SK-N-SH treated with all-trans-retinoic acid at 6 μM for 48 hours (cell line): ENCODE data around the gene TECR.
"Not testable (repeated sequence)": the region's sequence is repeated elsewhere in the genome, so short reads cannot be mapped to it uniquely, and the experiment has no call there.

Source experiments
- ATAC-seq: fragments of 200-7000 bp; cut with Tn5 transposase; 3 replicates; pipeline ENCODE4 v1.9.1; 2020; ENCODE audit warnings: mild to moderate bottlenecking, moderate library complexity
- ARNTL ChIP-seq: fragments of 450-650 bp; formaldehyde crosslinking; IDR thresholded peaks from 2 replicates; pipeline ENCODE4 v1.5.0; 2020; ENCODE audit warnings: low read depth, mild to moderate bottlenecking, moderate library complexity, borderline replicate concordance
- BACH2 ChIP-seq: fragments of 250-450 bp; sonication (Bioruptor Pico); IDR thresholded peaks from 2 replicates; pipeline ENCODE4 v1.9.0; 2021; ENCODE audit warnings: mild to moderate bottlenecking, borderline replicate concordance
- CREB5 ChIP-seq: fragments of 250-450 bp; sonication (Bioruptor Pico); IDR thresholded peaks from 2 replicates; pipeline ENCODE4 v1.5.1; 2020; ENCODE audit warnings: low read depth, mild to moderate bottlenecking, moderate library complexity
- CSDC2 ChIP-seq: fragments of 250-450 bp; sonication (Bioruptor Pico); IDR thresholded peaks from 2 replicates; pipeline ENCODE4 v1.5.0; 2020; ENCODE audit warnings: mild to moderate bottlenecking, moderate library complexity
- CSRNP3 ChIP-seq: fragments of 250-450 bp; sonication (Bioruptor Pico); IDR thresholded peaks from 2 replicates; pipeline ENCODE4 v1.5.1; 2021; ENCODE audit warnings: mild to moderate bottlenecking, moderate library complexity
- ESRRG ChIP-seq: fragments of 250-450 bp; sonication (Bioruptor Pico); IDR thresholded peaks from 2 replicates; pipeline ENCODE4 v1.6.1; 2021; ENCODE audit warnings: mild to moderate bottlenecking
- GLIS3 ChIP-seq: fragments of 250-450 bp; sonication (Bioruptor Pico); IDR thresholded peaks from 2 replicates; pipeline ENCODE4 v1.5.0; 2020; ENCODE audit warnings: mild to moderate bottlenecking, moderate library complexity
- ISL1 ChIP-seq: fragments of 250-450 bp; sonication (Bioruptor Pico); IDR thresholded peaks from 2 replicates; pipeline ENCODE4 v2.1.2; 2022; ENCODE audit warnings: mild to moderate bottlenecking, moderate library complexity
- OSR1 ChIP-seq: fragments of 250-450 bp; sonication (Bioruptor Pico); IDR thresholded peaks from 2 replicates; pipeline ENCODE4 v1.8.0; 2022; ENCODE audit warnings: moderate library complexity, mild to moderate bottlenecking, inconsistent platforms
- PPARA ChIP-seq: fragments of 250-450 bp; sonication (Bioruptor Pico); IDR thresholded peaks from 2 replicates; pipeline ENCODE4 v1.5.0; 2020; ENCODE audit warnings: mild to moderate bottlenecking, borderline replicate concordance
- RARB ChIP-seq: fragments of 250-450 bp; sonication (Bioruptor Pico); IDR thresholded peaks from 2 replicates; pipeline ENCODE4 v1.8.0; 2021; ENCODE audit warnings: mild to moderate bottlenecking, moderate library complexity
- SNAI2 ChIP-seq: fragments of 250-450 bp; sonication (Bioruptor Pico); IDR thresholded peaks from 2 replicates; pipeline ENCODE4 v1.5.0; 2020; ENCODE audit warnings: mild to moderate bottlenecking, moderate library complexity
- TCF4 ChIP-seq: fragments of 250-450 bp; sonication (Bioruptor Pico); IDR thresholded peaks from 2 replicates; pipeline ENCODE4 v1.8.0; 2021; ENCODE audit warnings: mild to moderate bottlenecking, moderate library complexity, borderline replicate concordance
- TOX ChIP-seq: fragments of 250-450 bp; sonication (Bioruptor Pico); IDR thresholded peaks from 2 replicates; pipeline ENCODE4 v1.8.0; 2021; ENCODE audit warnings: mild to moderate bottlenecking, moderate library complexity, borderline replicate concordance
- ZC3H10 ChIP-seq: fragments of 250-450 bp; sonication (Bioruptor Pico); IDR thresholded peaks from 2 replicates; pipeline ENCODE4 v1.5.1; 2021; ENCODE audit warnings: mild to moderate bottlenecking, moderate library complexity
- ZFP3 ChIP-seq: fragments of 250-450 bp; sonication (Bioruptor Pico); IDR thresholded peaks from 2 replicates; pipeline ENCODE4 v1.5.0; 2020; ENCODE audit warnings: mild to moderate bottlenecking, moderate library complexity
- ZFP30 ChIP-seq: fragments of 450-650 bp; formaldehyde crosslinking; IDR thresholded peaks from 2 replicates; pipeline ENCODE4 v1.5.0; 2022; ENCODE audit warnings: mild to moderate bottlenecking, moderate library complexity
- ZNF565 ChIP-seq: fragments of 450-650 bp; formaldehyde crosslinking; conservative IDR thresholded peaks from 2 replicates; pipeline ENCODE4 v1.5.0; 2020; ENCODE audit warnings: low read depth, mild to moderate bottlenecking, moderate library complexity
- ZNF70 ChIP-seq: fragments of 450-650 bp; formaldehyde crosslinking; IDR thresholded peaks from 2 replicates; pipeline ENCODE4 v1.5.0; 2020; ENCODE audit warnings: mild to moderate bottlenecking, moderate library complexity
- ZNF8 ChIP-seq: fragments of 450-650 bp; formaldehyde crosslinking; IDR thresholded peaks from 2 replicates; pipeline ENCODE4 v1.5.0; 2020; ENCODE audit warnings: mild to moderate bottlenecking, moderate library complexity
- TF ChIP-seq, protein P1 (sequence below): fragments of 250-450 bp; sonication (Bioruptor Pico); IDR thresholded peaks from 2 replicates; pipeline ENCODE4 v1.8.0; 2020; ENCODE audit warnings: mild to moderate bottlenecking, moderate library complexity, borderline replicate concordance

TECR gene

GRCh38 chr19:14603990-14604387 is 74.6 kb downstream of the TECR start (continued):
- TF ChIP-seq, protein P1, sequence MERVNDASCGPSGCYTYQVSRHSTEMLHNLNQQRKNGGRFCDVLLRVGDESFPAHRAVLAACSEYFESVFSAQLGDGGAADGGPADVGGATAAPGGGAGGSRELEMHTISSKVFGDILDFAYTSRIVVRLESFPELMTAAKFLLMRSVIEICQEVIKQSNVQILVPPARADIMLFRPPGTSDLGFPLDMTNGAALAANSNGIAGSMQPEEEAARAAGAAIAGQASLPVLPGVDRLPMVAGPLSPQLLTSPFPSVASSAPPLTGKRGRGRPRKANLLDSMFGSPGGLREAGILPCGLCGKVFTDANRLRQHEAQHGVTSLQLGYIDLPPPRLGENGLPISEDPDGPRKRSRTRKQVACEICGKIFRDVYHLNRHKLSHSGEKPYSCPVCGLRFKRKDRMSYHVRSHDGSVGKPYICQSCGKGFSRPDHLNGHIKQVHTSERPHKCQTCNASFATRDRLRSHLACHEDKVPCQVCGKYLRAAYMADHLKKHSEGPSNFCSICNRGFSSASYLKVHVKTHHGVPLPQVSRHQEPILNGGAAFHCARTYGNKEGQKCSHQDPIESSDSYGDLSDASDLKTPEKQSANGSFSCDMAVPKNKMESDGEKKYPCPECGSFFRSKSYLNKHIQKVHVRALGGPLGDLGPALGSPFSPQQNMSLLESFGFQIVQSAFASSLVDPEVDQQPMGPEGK (CRISPR knock-in tag): no peak
- TF ChIP-seq ZNF8 (CRISPR knock-in tag) (no peak), PPARA (CRISPR knock-in tag) (no peak)

- no peak for ATAC-seq
- TF ChIP-seq ARNTL (CRISPR knock-in tag): no peak
- no peak for TF ChIP-seq TCF4 (CRISPR knock-in tag)
- TF ChIP-seq CSDC2: no peak
- no peak for TF ChIP-seq ZC3H10 (CRISPR knock-in tag)
- TF ChIP-seq CSRNP3: no peak
- no peak for TF ChIP-seq RARB (CRISPR knock-in tag)
Measured at GRCh38 chr19:14606627-14607026, 77.2 kb downstream of the TECR start.

DNA sequence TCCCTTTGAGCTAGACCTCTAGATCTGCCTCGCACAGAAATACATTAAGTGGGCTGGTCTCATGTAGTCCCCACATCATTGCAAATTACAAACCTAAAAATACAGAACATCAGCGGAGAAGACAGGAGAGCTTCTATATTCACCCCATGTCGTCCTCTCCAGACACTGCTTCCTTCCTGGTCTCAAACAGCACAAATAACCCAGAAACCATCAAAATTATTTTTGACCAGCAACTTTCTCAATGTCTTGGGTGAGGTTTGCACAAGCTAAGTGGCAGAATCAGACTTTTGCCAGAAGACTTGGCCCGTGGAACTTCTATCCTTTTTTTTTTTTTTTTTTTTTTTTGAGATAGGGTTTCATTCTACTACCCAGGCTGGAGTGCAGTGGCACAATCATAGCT is 81.7 kb downstream of the TECR start:
- no peak for ATAC-seq

DNA sequence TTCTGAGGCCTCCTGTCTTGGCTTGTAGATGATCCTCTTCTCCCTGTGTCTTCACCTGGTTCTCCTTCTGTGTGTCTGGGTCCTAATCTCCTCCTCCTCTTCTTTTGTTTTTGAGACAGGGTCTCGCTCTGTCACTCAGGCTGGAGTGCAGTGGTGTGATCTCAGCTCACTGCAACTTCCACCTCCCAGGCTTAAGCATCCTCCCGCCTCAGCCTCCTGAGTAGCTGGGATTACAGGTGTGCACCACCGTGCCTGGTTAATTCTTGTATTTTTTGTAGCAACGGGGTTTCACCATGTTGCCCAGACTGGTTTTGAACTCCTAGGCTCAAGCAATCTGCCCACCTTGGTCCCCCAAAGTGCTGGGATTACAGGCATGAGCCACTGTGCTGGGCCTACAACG is 82.8 kb downstream of the TECR start:
- ATAC-seq: not testable (repeated sequence)

More for the DNA sequence above, 81.7 kb downstream of the TECR start:
- TF ChIP-seq BACH2 (CRISPR knock-in tag) (no peak), ESRRG (CRISPR knock-in tag) (no peak), CREB5 (no peak), PPARA (CRISPR knock-in tag) (no peak), ARNTL (CRISPR knock-in tag) (no peak), GLIS3 (no peak), TCF4 (CRISPR knock-in tag) (no peak), ISL1 (CRISPR knock-in tag) (no peak), TOX (no peak), ZNF8 (CRISPR knock-in tag) (no peak), CSDC2 (no peak), ZFP30 (no peak), ZC3H10 (CRISPR knock-in tag) (no peak), OSR1 (CRISPR knock-in tag) (no peak)
- TF ChIP-seq, protein P1 (CRISPR knock-in tag): no peak

DNA sequence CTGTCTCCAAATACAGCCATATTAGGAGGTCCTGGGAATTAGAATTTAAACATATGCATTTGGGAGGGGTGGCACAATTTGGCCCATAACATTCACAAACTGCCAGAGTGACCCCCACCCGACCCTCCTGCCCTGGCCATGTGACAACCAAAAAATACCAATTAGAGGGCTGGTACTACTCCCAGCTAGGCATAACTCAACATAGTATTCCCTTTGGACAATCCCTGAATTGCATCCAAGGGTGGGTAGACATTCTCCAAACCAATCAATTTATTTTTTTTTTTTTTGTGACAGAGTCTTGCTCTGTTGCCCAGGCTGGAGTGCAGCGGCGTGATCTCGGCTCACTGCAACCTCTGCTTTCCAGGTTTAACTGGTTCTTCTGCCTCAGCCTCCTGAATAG is 83.3 kb downstream of the TECR start:
- TF ChIP-seq, protein P1 (CRISPR knock-in tag): no peak
- no peak for TF ChIP-seq ARNTL (CRISPR knock-in tag)
- TF ChIP-seq GLIS3: no peak
- TF ChIP-seq ZFP3 (CRISPR knock-in tag): no peak
- no peak for TF ChIP-seq SNAI2 (CRISPR knock-in tag)
- no peak for TF ChIP-seq ZFP30
- no peak for TF ChIP-seq CREB5
- no peak for TF ChIP-seq BACH2 (CRISPR knock-in tag)
- TF ChIP-seq ZNF565 (CRISPR knock-in tag): no peak
- TF ChIP-seq RARB (CRISPR knock-in tag): no peak
- TF ChIP-seq ZNF70: no peak
- TF ChIP-seq OSR1 (CRISPR knock-in tag): no peak
- no peak for TF ChIP-seq ZNF8 (CRISPR knock-in tag)
- TF ChIP-seq CSDC2: no peak
- TF ChIP-seq TCF4 (CRISPR knock-in tag): no peak
- no peak for TF ChIP-seq ZC3H10 (CRISPR knock-in tag)
- ATAC-seq: no peak

- ATAC-seq: not testable (repeated sequence)
Measured at GRCh38 chr19:14613399-14614098, 84.2 kb downstream of the TECR start.
